Activated effector memory CD4-positive, alpha-beta T cell treated with anti-CD3 and anti-CD28 coated beads, Interleukin-2, amount 50 U/mL, for 16 hours (primary cell): Measurements from ENCODE around the gene SETX.
A peak's percentile ranks its signal among the peaks of the same experiment; 100 is the strongest.

Experiments
- DNase-seq: peaks from one replicate; pipeline ENCODE4 v3.0.0-alpha.2; 2020

SETX gene

DNA sequence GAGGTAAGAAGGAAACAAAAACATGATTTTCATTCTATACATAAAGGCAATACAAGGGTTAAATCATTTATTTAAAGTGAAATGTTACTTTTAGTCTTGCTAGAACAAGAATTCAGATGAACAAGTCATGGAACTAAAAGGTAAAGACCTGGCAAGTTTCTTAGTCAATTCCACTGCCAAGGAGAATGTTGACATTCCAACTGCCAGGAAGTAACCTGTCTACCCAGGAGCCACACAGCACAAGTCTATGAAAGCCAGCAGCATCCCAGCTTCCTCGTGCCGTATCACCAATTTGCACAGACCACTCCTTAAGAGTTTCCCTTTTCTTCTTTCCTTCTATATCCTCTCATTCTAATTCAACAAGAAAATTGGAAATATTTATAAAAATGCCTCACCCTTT, 79.9 kb downstream of the SETX start:
- DNase-seq = no peak

DNA sequence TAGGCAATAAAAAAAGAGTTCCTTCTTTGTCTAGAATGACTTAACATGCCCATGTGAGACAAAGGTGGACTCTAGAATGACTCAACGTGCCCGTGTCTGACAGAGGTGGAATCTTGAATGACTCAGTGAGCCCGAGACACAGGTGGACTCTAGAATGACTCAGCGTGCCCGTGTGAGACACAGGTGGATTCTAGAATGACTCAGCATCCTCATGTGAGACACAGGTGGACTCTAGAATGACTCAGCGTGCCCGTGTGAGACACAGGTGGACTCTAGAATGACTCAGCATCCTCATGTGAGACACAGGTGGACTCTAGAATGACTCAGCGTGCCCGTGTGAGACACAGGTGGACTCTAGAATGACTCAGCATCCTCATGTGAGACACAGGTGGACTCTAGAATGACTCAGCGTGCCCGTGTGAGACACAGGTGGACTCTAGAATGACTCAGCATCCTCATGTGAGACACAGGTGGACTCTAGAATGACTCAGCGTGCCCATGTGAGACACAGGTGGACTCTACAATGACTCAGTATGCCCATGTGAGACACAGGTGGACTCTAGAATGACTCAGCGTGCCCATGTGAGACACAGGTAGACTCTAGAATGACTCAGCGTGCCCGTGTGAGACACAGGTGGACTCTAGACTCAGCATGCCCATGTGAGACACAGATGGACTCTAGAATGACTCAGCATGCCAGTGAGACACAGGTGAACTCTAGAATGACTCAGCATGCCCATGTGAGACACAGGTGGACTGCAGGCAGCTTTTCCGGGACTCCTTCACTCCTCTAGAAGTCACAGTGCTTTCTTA, 84.9 kb downstream of the SETX start:
- peak; percentile 85 for DNase-seq

- peak; percentile 89 for DNase-seq
These were observed 85.9 kb downstream of the SETX start for GRCh38 chr9:132268725-132269352.

- no peak for DNase-seq
These were observed 87.1 kb downstream of the SETX start for GRCh38 chr9:132267660-132268059.

DNA sequence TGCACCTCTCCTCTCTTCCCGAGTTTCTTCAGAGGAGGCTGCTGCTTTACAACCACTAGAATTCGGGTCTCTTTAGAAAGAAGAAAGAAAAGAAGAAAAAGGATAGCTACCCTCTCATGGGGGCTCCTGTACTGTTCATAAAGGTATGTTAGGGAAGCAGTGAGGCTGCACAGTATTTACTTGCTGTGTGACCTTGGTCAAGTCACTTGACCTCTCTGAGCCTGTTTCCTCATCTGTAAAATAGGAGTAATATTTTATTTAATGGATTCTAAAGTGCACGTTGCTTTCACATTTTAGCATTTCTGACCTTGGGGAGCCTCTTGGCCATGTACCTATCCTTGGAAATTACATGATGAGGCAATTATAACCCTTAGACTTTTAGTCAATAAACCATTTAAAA, 88.8 kb downstream of the SETX start:
- no peak for DNase-seq

GRCh38 chr9:132260846-132261245, 93.9 kb downstream of the SETX start:
- DNase-seq = no peak

- peak; percentile 54 for DNase-seq
These were observed 104.2 kb downstream of the SETX start for GRCh38 chr9:132250324-132251262.

GRCh38 chr9:132249690-132250089, 105.1 kb downstream of the SETX start:
- no peak for DNase-seq

GRCh38 chr9:132249123-132249522, 105.7 kb downstream of the SETX start:
- DNase-seq = no peak

GRCh38 chr9:132247942-132248341, 106.8 kb downstream of the SETX start:
- no peak for DNase-seq

DNA sequence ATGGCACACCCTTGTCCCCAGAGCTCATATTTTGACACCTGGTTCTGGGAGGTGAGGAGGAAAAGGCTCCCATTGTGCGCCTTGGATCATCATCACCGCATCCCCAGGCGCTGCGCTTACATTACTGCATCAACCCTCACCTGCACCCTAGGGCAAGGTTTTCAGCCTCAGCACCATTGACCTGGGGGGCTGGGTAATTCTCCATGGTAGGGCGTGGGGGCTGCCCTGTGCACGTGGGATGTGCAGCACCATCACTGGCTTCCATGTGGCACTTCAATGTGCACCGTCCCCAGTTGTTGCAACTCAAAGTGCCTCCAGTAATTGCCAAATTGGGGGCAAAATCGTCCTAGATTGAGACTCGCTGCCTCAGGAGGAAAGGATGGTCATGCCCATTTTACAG, 109.3 kb downstream of the SETX start:
- no peak for DNase-seq

DNA sequence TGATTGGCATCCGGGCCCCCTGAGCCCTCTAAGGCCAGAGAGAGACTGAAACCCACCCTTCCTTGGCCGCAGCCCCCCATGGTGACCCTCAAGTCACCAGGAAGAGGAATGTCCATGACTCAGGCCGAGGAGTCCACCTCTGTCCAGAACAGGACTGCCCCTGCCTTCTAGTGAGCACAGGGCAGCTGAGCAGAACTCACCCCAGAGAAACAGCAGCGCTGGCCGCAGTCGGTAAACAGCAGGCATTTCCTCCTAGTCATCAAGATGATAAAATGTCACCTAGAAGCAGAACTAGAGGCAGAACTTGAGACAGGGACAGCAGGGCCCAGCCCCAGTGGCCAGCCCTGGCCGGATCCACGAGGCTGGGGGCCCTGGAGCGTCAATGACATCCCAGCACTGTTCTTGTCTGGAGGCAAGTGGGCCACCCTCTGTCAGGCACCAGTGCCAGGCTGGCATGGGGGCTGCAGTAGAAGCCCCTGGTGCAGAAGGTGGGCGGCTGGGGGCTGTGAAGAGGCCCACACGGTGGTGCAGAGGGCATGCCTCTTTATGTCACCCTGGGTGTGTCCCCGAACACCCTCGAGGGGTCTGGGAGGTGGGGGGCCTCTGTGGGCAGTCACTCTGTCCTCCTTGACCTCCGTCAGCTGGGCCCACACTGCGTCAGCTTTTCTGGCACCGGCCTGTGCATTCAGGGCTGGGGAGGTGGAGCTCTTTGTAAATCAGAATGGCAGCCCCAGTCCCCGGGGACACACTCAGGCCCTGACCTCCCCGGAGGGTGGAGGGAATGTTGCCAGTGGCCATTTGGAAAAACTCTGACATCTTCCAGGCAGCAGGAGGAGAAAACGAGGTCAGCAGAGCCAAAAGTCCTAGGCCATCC, 110.0 kb downstream of the SETX start:
- DNase-seq = no peak

GRCh38 chr9:132243156-132244074, 111.4 kb downstream of the SETX start:
- no peak for DNase-seq

- DNase-seq = no peak
These were observed 112.1 kb downstream of the SETX start for GRCh38 chr9:132242621-132243155.

DNA sequence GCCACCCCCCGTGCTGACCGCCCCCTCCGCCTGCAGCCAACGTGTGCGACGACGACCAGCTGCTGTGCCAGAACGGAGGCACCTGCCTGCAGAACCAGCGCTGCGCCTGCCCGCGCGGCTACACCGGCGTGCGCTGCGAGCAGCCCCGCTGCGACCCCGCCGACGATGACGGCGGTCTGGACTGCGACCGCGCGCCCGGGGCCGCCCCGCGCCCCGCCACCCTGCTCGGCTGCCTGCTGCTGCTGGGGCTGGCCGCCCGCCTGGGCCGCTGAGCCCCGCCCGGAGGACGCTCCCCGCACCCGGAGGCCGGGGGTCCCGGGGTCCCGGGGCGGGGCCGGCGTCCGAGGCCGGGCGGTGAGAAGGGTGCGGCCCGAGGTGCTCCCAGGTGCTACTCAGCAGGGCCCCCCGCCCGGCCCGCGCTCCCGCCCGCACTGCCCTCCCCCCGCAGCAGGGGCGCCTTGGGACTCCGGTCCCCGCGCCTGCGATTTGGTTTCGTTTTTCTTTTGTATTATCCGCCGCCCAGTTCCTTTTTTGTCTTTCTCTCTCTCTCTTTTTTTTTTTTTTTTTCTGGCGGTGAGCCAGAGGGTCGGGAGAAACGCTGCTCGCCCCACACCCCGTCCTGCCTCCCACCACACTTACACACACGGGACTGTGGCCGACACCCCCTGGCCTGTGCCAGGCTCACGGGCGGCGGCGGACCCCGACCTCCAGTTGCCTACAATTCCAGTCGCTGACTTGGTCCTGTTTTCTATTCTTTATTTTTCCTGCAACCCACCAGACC, 112.8 kb downstream of the SETX start:
- peak; percentile 82 for DNase-seq

GRCh38 chr9:132241483-132241839, 113.3 kb downstream of the SETX start:
- no peak for DNase-seq

DNA sequence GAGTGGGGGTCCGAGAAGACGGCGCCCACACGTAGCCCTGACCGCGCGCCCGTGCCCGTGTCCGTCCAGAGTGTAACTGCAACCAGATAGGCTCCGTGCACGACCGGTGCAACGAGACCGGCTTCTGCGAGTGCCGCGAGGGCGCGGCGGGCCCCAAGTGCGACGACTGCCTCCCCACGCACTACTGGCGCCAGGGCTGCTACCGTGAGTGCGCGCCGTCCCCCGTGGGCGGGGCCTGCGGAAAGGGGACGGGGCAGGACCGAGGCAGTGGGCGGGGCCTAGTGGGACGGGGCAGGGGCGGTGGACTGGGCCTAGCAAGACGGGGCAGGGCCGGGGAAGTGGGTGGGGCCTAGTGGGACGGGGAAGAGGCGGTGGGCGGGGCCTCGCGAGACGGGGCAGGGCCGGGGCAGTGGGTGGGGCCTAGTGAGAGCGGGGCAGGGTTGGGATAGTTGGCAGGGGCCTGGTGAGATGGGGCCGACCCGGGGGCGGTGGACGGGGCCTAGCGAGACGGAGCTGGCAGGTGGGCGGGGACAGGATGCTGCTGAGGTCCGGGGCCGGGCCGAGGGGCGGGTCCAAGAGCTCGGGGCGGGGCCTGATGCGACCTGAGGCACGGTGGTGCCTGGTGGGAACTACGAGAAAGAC, 113.8 kb downstream of the SETX start:
- DNase-seq = peak; percentile 99

DNA sequence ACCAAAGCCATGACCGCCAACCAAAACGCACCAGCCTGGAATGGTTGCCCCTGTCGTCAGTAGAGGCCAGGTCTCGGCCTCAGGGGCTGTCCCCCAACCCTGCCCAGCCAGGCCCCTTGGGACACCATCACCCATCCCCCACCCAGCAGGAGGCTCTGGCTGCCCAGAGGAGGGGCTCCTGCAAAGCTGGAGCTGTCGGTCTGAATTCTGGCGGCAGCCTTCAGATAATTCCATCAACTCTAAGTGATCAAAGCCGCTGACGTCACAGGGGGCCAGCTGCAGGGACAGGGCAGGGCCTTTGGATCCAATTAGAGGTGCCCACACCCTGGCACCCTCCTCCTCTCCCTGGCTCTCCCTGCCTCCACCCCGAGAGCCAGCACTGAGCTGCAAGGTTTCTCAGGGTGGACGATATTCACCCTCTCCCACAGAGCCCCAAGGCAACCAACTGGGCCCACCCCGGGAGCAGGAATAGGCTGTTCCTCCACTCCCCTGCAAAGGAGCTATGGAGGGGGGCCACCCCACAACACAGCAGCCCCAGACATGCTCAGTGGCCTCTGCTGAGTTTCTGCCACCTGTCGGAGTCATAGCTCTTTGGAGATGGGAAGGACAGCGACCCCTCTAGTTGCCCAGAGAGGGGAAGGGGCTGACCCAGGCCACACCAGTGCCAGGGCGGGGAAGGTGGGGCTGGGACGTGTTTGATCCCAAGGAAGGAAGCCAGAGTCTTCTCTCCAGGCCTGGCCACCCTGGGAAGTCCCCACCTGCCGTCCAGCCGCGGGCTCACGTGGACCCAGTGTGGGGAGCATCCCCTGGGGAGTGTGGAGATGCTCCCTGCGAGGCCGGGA, 114.6 kb downstream of the SETX start:
- no peak for DNase-seq

GRCh38 chr9:132239518-132239917, 115.3 kb downstream of the SETX start:
- DNase-seq = no peak
